Measurements from ENCODE around the gene ETV4. TPM values are rescaled to one million over a fixed set of nuclear protein-coding genes. Genes with fewer than 3 reads are reported as not detected.

The ETV4 gene
- 10 to 100 TPM; 51.1 to 83.0 TPM for total RNA-seq
- 28.1 TPM for polyA plus RNA-seq (2013, experiment 1 of 2)
- polyA plus RNA-seq (2013, experiment 2 of 2) = 38.7 TPM
- long read RNA-seq, experiment 1, transcript ETV4-201 (13 exons, 2,429 nt) = major isoform, 6 of 29 reads
- long read RNA-seq, experiment 1, transcript ETV4-202 (12 exons, 2,182 nt) = minor isoform, 5 of 29 reads
- long read RNA-seq, experiment 1, partial matches to known transcripts = 7 of 29 reads
- long read RNA-seq, experiment 1, other reads (novel, unspliced or antisense) = 11 of 29 reads
- long read RNA-seq, experiment 2, transcript ETV4-201 (13 exons, 2,429 nt) = minor isoform, 15 of 74 reads
- long read RNA-seq, experiment 2, transcript ETV4-211 (13 exons, 1,727 nt) = minor isoform, 6 of 74 reads
- long read RNA-seq, experiment 2, transcript ETV4-202 (12 exons, 2,182 nt) = major isoform, 23 of 74 reads
- long read RNA-seq, experiment 2, partial matches to known transcripts = 17 of 74 reads
- long read RNA-seq, experiment 2, other reads (novel, unspliced or antisense) = 9 of 74 reads
- long read RNA-seq, experiment 3, transcript ETV4-201 (13 exons, 2,429 nt) = minor isoform, 10 of 302 reads
- long read RNA-seq, experiment 3, transcript ETV4-211 (13 exons, 1,727 nt) = minor isoform, 15 of 302 reads
- long read RNA-seq, experiment 3, transcript ETV4-205 (12 exons, 1,775 nt) = minor isoform, 17 of 302 reads
- long read RNA-seq, experiment 3, transcript ETV4-202 (12 exons, 2,182 nt) = major isoform, 104 of 302 reads
- long read RNA-seq, experiment 3, partial matches to known transcripts = 106 of 302 reads
- long read RNA-seq, experiment 3, other reads (novel, unspliced or antisense) = 44 of 302 reads
- long read RNA-seq, experiment 4, transcript ETV4-202 (12 exons, 2,182 nt) = major isoform, 8 of 41 reads
- long read RNA-seq, experiment 4, partial matches to known transcripts = 28 of 41 reads
- long read RNA-seq, experiment 4, other reads (novel, unspliced or antisense) = 3 of 41 reads

GRCh38 chr17:43546319-43547188, at the start of gene ETV4:
Gene ETV4, minus strand, starts transcription at chr17:43546340. Its CDS starts 723 bp downstream, at chr17:43545617.
- Histone ChIP-seq H3K9me3 (ENCODE audit: control insufficient read depth, low read length) (no peaks in the 10 kb centered on the region), H3K27me3 (ENCODE audit: control insufficient read depth, insufficient read depth, low read length, poor library complexity, severe bottlenecking) (peaks cover 13% of the 10 kb centered on the region), H3K9ac (ENCODE audit: extremely low read depth, low read length, poor library complexity, severe bottlenecking) (peak within 1 kb of the TSS; percentile 72), H3K27ac (ENCODE audit: low read depth, low read length) (peak within 1 kb of the TSS; percentile 88), H3K36me3 (ENCODE audit: control insufficient read depth, insufficient read depth, low read length) (peaks cover 2% of the 10 kb centered on the region), H3K4me1 (ENCODE audit: control insufficient read depth, insufficient read depth, low read length) (peaks cover 11% of the 10 kb centered on the region), H3K4me3 (ENCODE audit: low read length) (peak within 1 kb of the TSS; percentile 95)
- peak within 1 kb of the TSS; percentile 86 for H3K27ac Mint-ChIP-seq
- TF ChIP-seq CTCF (conservative IDR thresholded peaks at IDR 0.05) = no peak
- H3K4me1 Mint-ChIP-seq = peaks cover 43% of the 10 kb centered on the region
- H3K36me3 Mint-ChIP-seq (ENCODE audit: low read depth) = no peaks in the 10 kb centered on the region
- 1 to 2% methylated on average over 27 to 46 of the region's 46 CpGs for WGBS, 2 experiments (ENCODE audit: insufficient coverage in 1 of 2, insufficient read length in 1 of 2)
- no peaks in the 10 kb centered on the region for H3K9me3 Mint-ChIP-seq
- DNase-seq = peak; percentile 100
- peaks cover 3% of the 10 kb centered on the region for H3K27me3 Mint-ChIP-seq (ENCODE audit: insufficient read depth)
- peak within 1 kb of the TSS; percentile 79 for H3K4me3 Mint-ChIP-seq

GRCh38 chr17:43595466-43595865, 49.3 kb upstream of the ETV4 start:
- WGBS, 2 experiments (ENCODE audit: insufficient coverage in 1 of 2, insufficient read length in 1 of 2) = 62 to 79% methylated on average over 2 to 4 of the region's 4 CpGs
- H3K36me3 Mint-ChIP-seq (ENCODE audit: low read depth) = no peaks in the 10 kb centered on the region

More at GRCh38 chr17:43595466-43595865, 49.3 kb upstream of the ETV4 start:
- TF ChIP-seq CTCF (conservative IDR thresholded peaks at IDR 0.05) = no peak
- no peak overlapping the region for H3K4me3 ChIP-seq (ENCODE audit: low read length)
- H3K4me1 ChIP-seq (ENCODE audit: control insufficient read depth, insufficient read depth, low read length) = peaks cover 10% of the 10 kb centered on the region
- H3K27me3 ChIP-seq (ENCODE audit: control insufficient read depth, insufficient read depth, low read length, poor library complexity, severe bottlenecking) = no peaks in the 10 kb centered on the region
- H3K27ac ChIP-seq (ENCODE audit: low read depth, low read length) = no peak overlapping the region
- no peaks in the 10 kb centered on the region for H3K9me3 ChIP-seq (ENCODE audit: control insufficient read depth, low read length)
- peaks cover 21% of the 10 kb centered on the region for H3K4me1 Mint-ChIP-seq
- H3K36me3 ChIP-seq (ENCODE audit: control insufficient read depth, insufficient read depth, low read length) = no peaks in the 10 kb centered on the region
- no peak overlapping the region for H3K4me3 Mint-ChIP-seq
- H3K27ac Mint-ChIP-seq = no peak overlapping the region
- no peaks in the 10 kb centered on the region for H3K27me3 Mint-ChIP-seq (ENCODE audit: insufficient read depth)
- no peak for DNase-seq
- no peaks in the 10 kb centered on the region for H3K9me3 Mint-ChIP-seq
- H3K9ac ChIP-seq (ENCODE audit: extremely low read depth, low read length, poor library complexity, severe bottlenecking) = no peak overlapping the region
